Left renal cortex interstitium (tissue), 4 donors: Measurements from ENCODE around the gene NXNL2. TPM values are rescaled to one million over a fixed set of nuclear protein-coding genes. Genes with fewer than 3 reads are reported as not detected.

Experiments used
- DNase-seq, 4 donors: peaks; one replicate each; pipeline ENCODE4 v3.0.0-alpha.2; 2013; ENCODE audit warnings: low read depth in 4 of 4, low spot score in 2 of 4, missing footprints in 1 of 4
- polyA plus RNA-seq, 4 donors: library from polyadenylated mRNA; unstranded; fragments of 120-200 nt; gene quantifications; one replicate each; pipeline ENCODE4 v1.2.1, GENCODE V29; 2013; ENCODE audit not compliant: insufficient read length in 4 of 4

NXNL2 gene
- 1 to 10 TPM; 2.1 to 3.5 (median 2.7) TPM for polyA plus RNA-seq

DNA sequence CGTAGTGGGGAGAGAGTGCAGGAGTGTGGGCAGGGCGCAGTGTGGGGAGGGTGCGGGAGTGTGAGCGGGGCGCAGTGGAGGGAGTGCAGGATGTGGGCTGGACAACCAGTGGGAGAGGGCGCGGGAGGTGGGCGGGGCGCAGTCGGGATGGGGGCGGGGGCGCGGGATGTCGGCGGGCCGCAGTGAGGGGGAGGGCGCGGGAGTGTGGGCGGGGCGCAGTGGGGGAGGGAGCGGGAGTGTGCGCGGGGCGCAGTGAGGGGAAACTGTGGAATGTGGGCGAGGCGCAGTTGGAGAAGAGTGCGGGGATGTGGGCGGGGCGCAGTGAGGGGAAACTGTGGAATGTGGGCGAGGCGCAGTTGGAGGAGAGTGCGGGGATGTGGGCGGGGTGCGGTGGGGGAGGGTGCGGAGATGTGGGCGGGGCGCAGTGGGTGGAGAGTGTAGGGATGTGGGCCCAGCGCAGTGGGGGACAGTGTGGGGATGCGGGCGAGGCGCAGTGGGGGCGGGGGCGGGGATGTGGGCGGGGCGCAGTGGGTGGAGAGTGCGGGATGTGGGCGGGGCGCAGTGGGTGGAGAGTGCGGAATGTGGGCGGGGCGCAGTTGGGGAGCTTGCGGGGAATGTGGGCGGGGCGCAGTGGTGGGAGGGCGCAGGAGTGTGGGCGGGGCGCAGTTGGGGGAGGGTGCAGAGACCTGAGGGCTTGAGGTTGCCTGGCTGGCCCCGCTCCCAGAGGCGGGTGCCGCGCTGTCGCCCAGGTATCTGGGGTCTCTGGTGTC lies at the start of gene NXNL2:
Gene NXNL2, plus strand, starts transcription at position 723 of the 770 bp plus-strand sequence. CDS start 257 bp downstream, outside the sequence.
- no peak for DNase-seq

DNA sequence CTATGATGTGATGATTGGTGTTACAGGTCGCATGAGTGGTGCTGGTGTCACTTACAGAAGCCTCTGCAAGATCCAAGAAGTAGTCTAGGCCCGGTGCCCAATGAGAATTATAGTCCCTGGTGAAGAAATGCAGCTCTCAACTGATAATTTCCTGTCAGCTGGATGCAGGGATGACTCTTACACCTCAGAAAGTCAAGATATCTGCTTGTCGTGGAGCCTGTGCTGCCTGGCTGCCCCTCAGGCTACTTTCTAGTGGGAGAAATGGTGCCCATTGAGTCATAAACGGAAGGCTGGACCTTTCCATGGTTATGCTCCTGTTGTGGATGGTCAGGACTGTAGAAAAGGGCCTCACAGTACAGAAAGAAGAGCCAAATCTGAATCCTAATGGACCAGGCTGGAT lies 46.8 kb upstream of the NXNL2 start:
- no peak for DNase-seq

- no peak for DNase-seq
Observed at GRCh38 chr9:88494983-88495721, 39.8 kb upstream of the NXNL2 start.

DNA sequence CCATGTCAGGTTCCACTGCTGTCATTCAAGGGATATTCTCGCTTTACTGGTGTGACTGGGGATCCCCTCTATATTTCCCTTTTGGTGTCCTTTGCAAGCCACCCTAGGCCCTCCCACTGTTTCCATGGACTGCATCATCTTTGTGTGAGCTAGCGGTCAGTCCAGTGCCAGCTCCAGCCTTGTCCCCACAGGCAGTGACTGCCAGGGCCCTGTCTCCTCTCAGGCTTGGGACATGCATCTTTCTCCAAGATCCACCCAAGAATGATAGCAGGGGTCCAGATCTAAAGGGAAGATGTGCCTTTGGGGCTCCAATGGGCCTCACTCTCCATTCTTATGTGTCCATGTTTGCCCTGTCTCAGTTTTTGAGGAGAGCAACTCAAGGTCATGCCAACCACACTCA lies 37.8 kb upstream of the NXNL2 start:
- no peak for DNase-seq

GRCh38 chr9:88498880-88499279 lies 36.1 kb upstream of the NXNL2 start:
- DNase-seq, result no peak

- no peak for DNase-seq
Observed at GRCh38 chr9:88501086-88501485, 33.9 kb upstream of the NXNL2 start.

- DNase-seq, result peak in 3 of 4 donors; percentile 13 to 27 (median 14)
Observed at GRCh38 chr9:88502552-88503034, 32.4 kb upstream of the NXNL2 start.

DNA sequence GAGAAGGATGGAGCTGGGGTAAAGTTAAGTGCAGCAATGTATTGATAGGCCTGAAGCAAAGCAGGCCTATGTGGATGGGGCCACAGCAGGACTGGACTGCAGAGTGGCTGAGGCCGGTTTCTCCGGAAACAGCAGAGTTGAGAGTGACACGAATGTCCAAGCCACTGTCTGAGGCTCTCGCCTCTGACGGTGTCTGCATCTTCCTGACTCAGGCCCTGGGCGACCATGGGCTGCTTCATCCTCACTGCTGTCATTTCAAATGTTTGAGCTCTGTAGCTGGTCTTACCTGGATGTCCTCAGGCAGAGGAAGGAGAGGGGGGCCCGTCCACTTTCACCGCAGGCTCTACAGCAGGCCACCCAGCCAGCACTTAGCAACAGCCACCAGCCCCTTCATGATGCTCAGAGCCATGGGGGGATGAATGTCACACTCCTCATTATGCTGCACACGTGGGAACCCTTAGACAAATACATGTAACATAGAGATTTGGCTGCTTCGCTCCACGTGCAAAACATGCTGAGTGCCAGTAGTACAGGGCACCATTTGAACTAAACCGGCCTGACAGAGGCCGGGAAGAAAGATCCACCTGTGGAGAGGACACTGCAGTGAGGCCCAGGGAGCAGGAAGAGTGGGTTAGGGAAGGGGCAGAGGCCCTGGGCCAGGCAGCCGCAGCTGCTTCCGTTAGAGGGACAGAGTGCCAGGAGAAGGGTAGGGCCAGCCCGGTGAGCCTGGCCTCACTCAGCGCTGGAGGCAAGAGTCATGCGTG lies 31.7 kb upstream of the NXNL2 start:
- DNase-seq, result no peak

DNA sequence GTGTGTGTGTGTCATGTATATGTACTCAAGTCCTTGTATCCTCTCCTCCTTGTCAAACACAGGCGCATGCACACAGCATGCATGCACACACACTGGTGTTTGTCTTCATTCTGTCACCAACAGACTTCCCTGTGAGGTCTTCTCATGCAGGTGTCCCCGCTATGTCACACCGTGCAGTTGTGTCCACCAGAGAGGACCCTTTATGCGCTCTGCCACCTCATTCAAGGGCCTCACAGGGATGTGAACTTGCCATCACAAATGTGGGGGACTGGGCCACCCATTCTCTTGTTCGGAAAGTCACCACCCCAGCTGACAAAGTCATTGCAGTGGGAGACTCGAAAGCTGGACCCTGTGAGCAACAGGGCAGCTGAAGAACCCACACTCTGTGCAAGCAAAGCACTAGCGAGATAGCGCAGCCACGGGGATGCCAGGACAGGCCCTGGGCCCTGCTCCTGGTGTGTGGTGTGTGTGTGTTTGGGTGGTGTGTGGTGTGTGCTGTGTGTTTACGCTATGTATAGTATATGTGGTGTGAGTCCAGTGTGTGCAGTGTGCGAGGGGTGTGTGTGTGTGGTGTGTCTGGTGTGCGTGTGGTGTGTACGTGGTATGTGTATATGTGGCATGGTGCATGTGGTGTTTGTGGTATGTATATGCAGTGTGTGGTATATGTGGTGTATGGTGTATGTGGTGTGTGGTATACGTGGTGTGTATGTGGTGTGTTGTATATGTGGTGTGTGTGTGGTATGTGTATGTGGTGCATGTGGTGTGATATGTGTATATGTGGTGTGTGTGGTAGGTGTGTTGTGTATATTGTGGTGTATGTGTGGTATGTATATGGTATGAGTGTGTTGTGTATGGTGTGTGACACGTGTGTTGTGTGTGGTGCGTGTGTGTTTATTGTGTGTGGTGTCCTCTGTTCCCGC lies 30.9 kb upstream of the NXNL2 start:
- DNase-seq, result no peak

GRCh38 chr9:88508326-88508725 lies 26.7 kb upstream of the NXNL2 start:
- no peak for DNase-seq

DNA sequence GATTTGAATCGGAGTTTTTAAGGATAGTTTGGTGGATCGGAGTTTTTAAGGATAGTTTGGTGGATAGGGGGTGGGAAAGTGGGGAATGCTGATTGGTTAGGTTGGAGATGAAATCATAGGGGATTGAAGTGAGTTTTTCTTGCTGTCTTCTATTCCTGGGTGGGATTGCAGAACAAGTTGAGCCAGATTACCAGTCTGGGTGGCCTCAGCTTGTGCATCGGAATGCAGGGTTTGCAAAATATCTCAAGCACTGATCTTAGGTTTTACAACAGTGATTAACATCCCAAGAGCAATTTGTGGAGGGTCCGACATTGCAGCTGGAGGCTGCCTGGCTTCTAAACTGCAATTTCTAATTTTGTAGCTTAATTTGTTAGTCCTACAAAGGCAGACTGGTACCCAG lies 23.1 kb upstream of the NXNL2 start:
- no peak for DNase-seq

GRCh38 chr9:88514247-88514646 lies 20.7 kb upstream of the NXNL2 start:
- no peak for DNase-seq

GRCh38 chr9:88521308-88521707 lies 13.7 kb upstream of the NXNL2 start:
- DNase-seq, result no peak

DNA sequence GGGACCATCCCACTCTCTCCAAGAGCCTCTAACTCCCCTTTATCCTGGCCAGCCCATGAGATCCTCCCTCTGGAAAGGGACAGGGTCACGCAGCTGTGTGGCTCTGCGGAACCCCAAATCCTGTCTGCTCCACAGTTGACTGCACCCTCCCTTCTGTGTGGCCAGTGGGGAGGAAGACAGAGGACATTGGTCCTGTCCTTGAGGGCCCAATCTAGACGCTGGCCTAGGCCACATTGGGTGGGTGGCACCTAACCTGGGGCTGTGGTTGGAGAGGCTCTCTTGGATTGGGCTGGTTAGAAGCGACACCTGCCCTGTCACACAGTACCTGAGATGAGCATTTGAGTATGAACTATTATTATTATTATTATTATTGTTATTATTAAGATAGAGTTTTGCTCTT lies 12.6 kb upstream of the NXNL2 start:
- DNase-seq, result no peak

GRCh38 chr9:88523056-88523455 lies 11.9 kb upstream of the NXNL2 start:
- DNase-seq, result no peak

GRCh38 chr9:88524911-88525310 lies 10.1 kb upstream of the NXNL2 start:
- DNase-seq, result no peak

DNA sequence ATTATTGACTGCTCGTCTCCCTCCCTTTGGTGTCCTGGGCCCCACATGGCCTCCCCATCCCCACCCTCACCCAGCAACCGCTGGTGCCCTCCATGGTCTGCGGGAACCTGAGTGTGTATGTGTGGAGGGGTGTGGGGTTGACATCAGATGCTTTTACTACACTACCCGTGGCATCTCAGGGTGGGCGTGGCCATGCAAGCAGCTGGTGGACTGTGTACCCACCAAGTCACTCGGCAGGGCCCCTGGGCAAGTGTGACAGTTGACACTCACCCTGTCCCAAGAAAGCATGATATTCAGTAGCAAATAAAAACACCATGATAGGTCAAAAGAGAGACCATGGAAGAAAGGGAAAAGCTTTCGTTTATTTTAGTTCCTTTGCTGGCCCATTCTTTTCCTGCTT lies 7.4 kb upstream of the NXNL2 start:
- DNase-seq, result no peak

- no peak for DNase-seq
Observed at GRCh38 chr9:88528080-88528790, 6.7 kb upstream of the NXNL2 start.

GRCh38 chr9:88529496-88529895 lies 5.5 kb upstream of the NXNL2 start:
- DNase-seq, result no peak
